K562 (cell line): ENCODE measurements around the gene MFSD2B. TPM values are rescaled to one million over a fixed set of nuclear protein-coding genes. Genes with fewer than 3 reads are reported as not detected.

Experiments
- ATAC-seq: fragments of 200-7000 bp; cut with Tn5 transposase; 3 replicates; pipeline ENCODE4 v1.9.1; 2020; ENCODE audit warnings: moderate library complexity
- BruUV-seq: library from RNA; stranded (reverse); fragments of 400-500 nt; replicated peaks from 2 replicates; lab custom pipeline; 2021; lab: Mats Ljungman, UMichigan
- CTCF ChIA-PET: fragments of 300-600 bp; formaldehyde crosslinking; extraction: SDS; loops from one replicate; lab custom pipeline; 2021; ENCODE audit warnings: low intra/inter-chr PET ratio; lab: Yijun Ruan, JAX
- POLR2A ChIA-PET: fragments of 300-600, 350-650 bp; sonication (Branson Sonifier 250); formaldehyde crosslinking; extraction: SDS; loops from one replicate; lab custom pipeline; 2021; ENCODE audit warnings: antibody characterized with exemption, inconsistent platforms; lab: Yijun Ruan, JAX
- DNase-seq, 4 experiments: peaks; one replicate each; pipeline versions ENCODE4 v3.0.0 to v3.0.0-alpha.2; 2011 to 2018; ENCODE audit warnings: low spot score in 3 of 4, mixed read lengths in 3 of 4; ENCODE audit errors: extremely low read depth in 1 of 4
- FAIRE-seq: peaks from 2 replicates; lab custom pipeline; 2011; peaks lifted over from hg19 to GRCh38; lab: Jason Lieb, UNC
- H2AFZ ChIP-seq: 2 replicates; pipeline ENCODE4 v1.6.0; 2011; ENCODE audit warnings: low read depth, low read length, control low read depth, inconsistent platforms
- H3K27ac ChIP-seq: fragments of 200-600 bp; 3 replicates; pipeline ENCODE4 v1.8.0; 2011; ENCODE audit warnings: low read depth, mild to moderate bottlenecking, control low read depth, inconsistent platforms, low read length, moderate library complexity, mixed read lengths; ENCODE audit errors: extremely low read depth
- H3K27me3 ChIP-seq, 2 experiments: fragments of 300-600 bp in 1 of 2; 2 replicates in 1 of 2; 3 replicates in 1 of 2; pipeline versions ENCODE4 v1.6.0 to v1.8.0; 2011; ENCODE audit warnings: inconsistent platforms in 2 of 2, low read length in 2 of 2, mild to moderate bottlenecking in 1 of 2, mixed read lengths in 1 of 2, moderate library complexity in 1 of 2; ENCODE audit not compliant: control insufficient read depth in 2 of 2, insufficient read depth in 2 of 2
- H3K36me3 ChIP-seq: fragments of 300-600 bp; 3 replicates; pipeline ENCODE4 v1.8.0; 2011; ENCODE audit warnings: mild to moderate bottlenecking, low read length, inconsistent platforms; ENCODE audit not compliant: control insufficient read depth, insufficient read depth
- H3K4me1 ChIP-seq, 2 experiments: fragments of 200-600 bp in 1 of 2; replicated peaks in 1 of 2; 2 replicates in 1 of 2; 3 replicates in 1 of 2; pipeline versions ENCODE4 v1.5.1 to v1.8.0; 2011; ENCODE audit warnings: inconsistent platforms in 2 of 2, low read length in 2 of 2, mild to moderate bottlenecking in 1 of 2, mixed read lengths in 1 of 2, moderate library complexity in 1 of 2; ENCODE audit not compliant: control insufficient read depth in 2 of 2, insufficient read depth in 2 of 2
- H3K4me2 ChIP-seq: 2 replicates; pipeline ENCODE4 v1.6.1; 2011; ENCODE audit warnings: low read length, control low read depth, inconsistent platforms, mixed read lengths; ENCODE audit not compliant: insufficient read depth
- H3K4me3 ChIP-seq: fragments of 200-600 bp; sonication (generic), shearing (Covaris generic); 2 replicates; pipeline ENCODE4 v1.5.1; 2016; ENCODE audit warnings: control low read depth, inconsistent platforms
- H3K79me2 ChIP-seq: fragments of 200-600 bp; 3 replicates; pipeline ENCODE4 v1.8.0; 2011; ENCODE audit warnings: low read length, inconsistent platforms; ENCODE audit not compliant: control insufficient read depth, insufficient read depth
- H3K9ac ChIP-seq, 2 experiments: 2 replicates each; pipeline versions ENCODE4 v1.6.0 to v1.6.1; 2011; ENCODE audit warnings: low read depth in 2 of 2, low read length in 2 of 2, control low read depth in 1 of 2, inconsistent platforms in 1 of 2, mild to moderate bottlenecking in 1 of 2, mixed read lengths in 1 of 2; ENCODE audit not compliant: insufficient read depth in 1 of 2
- H3K9me1 ChIP-seq: one replicate; pipeline ENCODE4 v1.6.0; 2011; ENCODE audit warnings: inconsistent platforms, mild to moderate bottlenecking, low read length, moderate library complexity; ENCODE audit not compliant: control insufficient read depth, insufficient read depth
- H3K9me3 ChIP-seq: replicated peaks from 2 replicates; pipeline ENCODE4 v1.5.1; 2011; ENCODE audit warnings: low read depth, low read length, inconsistent platforms; ENCODE audit not compliant: control insufficient read depth, insufficient read depth
- H4K20me1 ChIP-seq: replicated peaks from 2 replicates; pipeline ENCODE4 v1.6.1; 2011; ENCODE audit warnings: low read length, inconsistent platforms, mixed read lengths; ENCODE audit not compliant: control insufficient read depth, insufficient read depth
- NFIC ChIP-seq: fragments of 450-650 bp; IDR thresholded peaks from 2 replicates; pipeline ENCODE4 v1.6.1; 2017; ENCODE audit warnings: mild to moderate bottlenecking, inconsistent platforms
- PURB ChIP-seq: sonication (generic); formaldehyde crosslinking; IDR thresholded peaks from 2 replicates; pipeline ENCODE4 v1.9.0; 2021; ENCODE audit warnings: low read depth, mild to moderate bottlenecking, missing genetic modification reagents
- ZBTB7A ChIP-seq: IDR thresholded peaks from 2 replicates; pipeline ENCODE4 v1.6.1; 2011; ENCODE audit warnings: low read depth, mild to moderate bottlenecking, low read length, moderate library complexity, borderline replicate concordance; ENCODE audit not compliant: control insufficient read depth
- WGBS: fragments of 100-300 bp; shearing (Covaris generic); methylation state at CpG from one replicate; pipeline ENCODE4 v1.1.6; 2016; ENCODE audit warnings: low coverage, mixed read lengths; ENCODE audit not compliant: insufficient coverage; ENCODE audit errors: missing lambda C conversion rate; 5-methylcytosine and 5-hydroxymethylcytosine counted together
- in situ Hi-C: fragments of 300-500 bp; cut with MboI; formaldehyde crosslinking; loops from 4 replicates; pipeline ENCODE4 v1.15.0; 2018; ENCODE audit warnings: inconsistent platforms, mixed read lengths
- intact Hi-C: fragments of 100-400 bp; cut with micrococcal nuclease; formaldehyde crosslinking; loops from 2 replicates; pipeline ENCODE4 v1.14.2; 2022
- polyA plus RNA-seq, 8 experiments: library from polyadenylated mRNA; depleted of rRNA in 4 of 8; stranded (reverse) in 5 of 8; unstranded in 3 of 8; fragments of >200 nt; fragmentation: Nextera tagmentation in 2 of 8; fragmentation: Illumina TruSeq in 1 of 8; extraction: Ambion mirVana in 2 of 8; extraction: Trizol in 1 of 8; gene quantifications; 2 replicates each; pipeline versions ENCODE4 v1.2.1 to v1.2.3, GENCODE V29; 2011 to 2014; ENCODE audit warnings: inconsistent platforms in 1 of 8, missing spikeins in 1 of 8
- total RNA-seq, 7 experiments: library from RNA; depleted of rRNA in 6 of 7; stranded (reverse); fragments of >200 nt in 6 of 7; fragmentation: Illumina TruSeq in 2 of 7; extraction: Trizol in 2 of 7; gene quantifications; 2 replicates each; pipeline versions ENCODE4 v1.2.1 to v1.2.3, GENCODE V29; 2011 to 2021; ENCODE audit warnings: low replicate concordance in 1 of 7

MFSD2B gene
- total and polyA plus RNA-seq, 9 of the 15 experiments (the other 6 are each of a cell fraction or from before 2014, with no cell fraction given), result 2.6 to 10.9 (median 6.8) TPM

DNA sequence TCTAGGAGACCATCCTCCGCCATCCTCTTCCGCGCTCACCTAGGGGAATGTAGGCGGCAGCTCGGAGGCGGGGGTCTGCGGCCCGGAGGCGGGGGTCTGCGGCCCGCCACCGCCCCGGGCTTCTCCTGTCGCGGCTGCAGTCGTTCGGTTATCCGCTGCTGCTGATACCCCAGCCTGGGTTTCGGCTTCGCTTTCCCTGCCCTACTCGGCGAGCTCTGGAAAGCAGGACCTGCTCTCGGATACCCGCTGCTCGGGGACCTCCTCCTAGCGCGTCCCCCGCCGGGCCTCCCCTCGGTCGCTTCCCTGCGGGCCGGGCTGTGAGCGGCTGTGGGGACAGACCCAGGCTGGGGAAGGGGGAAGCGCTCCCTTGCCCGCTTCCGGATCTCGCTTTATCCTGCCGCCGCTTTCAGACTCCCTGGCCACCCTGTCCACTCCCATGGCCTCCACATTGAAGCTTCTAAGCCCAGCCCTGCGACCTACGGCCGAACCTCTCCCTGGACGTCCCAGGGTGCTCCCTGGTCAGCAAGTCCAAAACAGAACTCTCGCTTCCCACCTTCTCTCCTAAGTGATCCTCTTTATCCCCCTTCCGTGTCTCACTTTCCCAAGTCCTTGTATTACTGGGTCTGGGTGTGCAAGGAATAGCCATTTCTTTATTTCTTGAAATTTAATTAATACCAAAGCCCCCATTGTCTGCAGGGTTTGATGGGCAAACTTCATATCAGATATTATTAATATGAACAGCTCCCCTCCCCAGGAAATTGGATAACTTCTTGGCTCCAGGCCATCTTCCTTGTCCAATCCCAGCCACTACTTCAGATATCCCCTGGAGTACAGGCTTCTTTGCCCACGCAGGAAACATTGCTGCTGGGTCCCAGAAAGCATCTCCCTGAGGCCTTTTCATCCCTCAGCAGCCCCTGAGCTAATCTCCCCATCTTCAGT lies 40.4 kb downstream of the MFSD2B start:
- H3K36me3 ChIP-seq, result no peaks in the 10 kb centered on the region
- peaks cover 10 to 11% of the 10 kb centered on the region in 2 experiments; a peak in 4 of 5 replicates for H3K27me3 ChIP-seq
- peak overlapping the region; percentile 47 for H3K4me3 ChIP-seq
- TF ChIP-seq NFIC, result peak; percentile 60
- 0 out of 2 replicates have a peak, but pooled peaks have one; percentile 13 for TF ChIP-seq ZBTB7A
- no peak for TF ChIP-seq PURB (CRISPR knock-in tag)
- TF ChIP-seq, all 486 proteins: peak for 2
- Histone ChIP-seq H3K4me2 (peak overlapping the region; percentile 75; the same call in 1 of the 2 replicates), H3K79me2 (peaks cover 18% of the 10 kb centered on the region), H2AFZ (no peak overlapping the region), H3K9me3 (no peaks in the 10 kb centered on the region), H3K9me1 (no peaks in the 10 kb centered on the region), H3K9ac (peak overlapping the region in 1 of 2 experiments; percentile 81; a peak in 2 of 4 replicates), H3K4me1 (peaks cover 8 to 22% of the 10 kb centered on the region in 2 experiments; a peak in 4 of 5 replicates), H4K20me1 (no peaks in the 10 kb centered on the region; the same call in 1 of the 2 replicates), H3K27ac (no peak overlapping the region)
- ChIA-PET CTCF (interaction anchor here (0.6 kb wide), 1 partner anchor 1542 kb away, joined by 4 read pairs; no protein-coding TSS in a partner anchor), POLR2A (interaction anchor here (0.6 to 2.0 kb wide), 4 partner anchors 14 to 22 kb away, joined by 3 to 5 read pairs (median 5); no protein-coding TSS in a partner anchor)
- no TSS peak for BruUV-seq
- 44% methylated on average over 13 of the region's 47 CpGs for WGBS
- no peak for FAIRE-seq
- intact Hi-C loops, result no loop called here
- no peak for ATAC-seq
- no peak for DNase-seq
- in situ Hi-C loops, result no loop called here
